GM12878 (cell line): ENCODE data around the gene SLC51A. TPM values are rescaled to one million over a fixed set of nuclear protein-coding genes. Genes with fewer than 3 reads are reported as not detected.

Experiments used
- ATAC-seq: fragments of 200-7000 bp; cut with Tn5 transposase; 3 replicates; pipeline ENCODE4 v1.9.1; 2020; ENCODE audit warnings: mild to moderate bottlenecking, moderate library complexity
- BruUV-seq: library from RNA; stranded (reverse); fragments of 400-500 nt; replicated peaks from 2 replicates; lab custom pipeline; 2021; lab: Mats Ljungman, UMichigan
- CTCF ChIA-PET: fragments of 300-600 bp; sonication (Branson Sonifier 250); formaldehyde crosslinking; extraction: SDS; loops from one replicate; lab custom pipeline; 2021; ENCODE audit warnings: inconsistent platforms; lab: Yijun Ruan, JAX
- POLR2A ChIA-PET: fragments of 350-600 bp; formaldehyde crosslinking; extraction: SDS; loops from one replicate; lab custom pipeline; 2021; ENCODE audit warnings: inconsistent platforms; lab: Charles Lee
- RAD21 ChIA-PET: fragments of 300-600 bp; sonication (Branson Sonifier 250); formaldehyde crosslinking; loops from one replicate; lab custom pipeline; 2023; ENCODE audit warnings: antibody characterized with exemption; ENCODE audit not compliant: unreplicated experiment; lab: Charles Lee
- SMC1A ChIA-PET: fragments of 300-600 bp; sonication (Branson Sonifier 250); formaldehyde crosslinking; loops from one replicate; lab custom pipeline; 2023; ENCODE audit not compliant: unreplicated experiment, uncharacterized antibody; lab: Charles Lee
- DNase-seq: peaks from one replicate; pipeline ENCODE4 v3.0.0-alpha.2; 2011; ENCODE audit warnings: low read depth, low spot score
- FAIRE-seq: peaks from 3 replicates; lab custom pipeline; 2011; peaks lifted over from hg19 to GRCh38; lab: Jason Lieb, UNC
- H2AFZ ChIP-seq: 2 replicates; pipeline ENCODE4 v1.6.0; 2011; ENCODE audit warnings: low read depth, low read length, control low read depth; ENCODE audit not compliant: control insufficient read depth
- H3K27ac ChIP-seq: 2 replicates; pipeline ENCODE4 v1.5.1; 2011; ENCODE audit warnings: control low read depth; ENCODE audit not compliant: control insufficient read depth, insufficient read depth
- H3K27me3 ChIP-seq, 2 experiments: replicated peaks in 1 of 2; 2 replicates each; pipeline versions ENCODE4 v1.6.0 to v1.6.1; 2011; ENCODE audit warnings: low read length in 1 of 2; ENCODE audit not compliant: control insufficient read depth in 2 of 2, insufficient read depth in 2 of 2
- H3K36me3 ChIP-seq, 2 experiments: 2 replicates each; pipeline ENCODE4 v1.5.1; 2011; ENCODE audit warnings: low read length in 1 of 2; ENCODE audit not compliant: control insufficient read depth in 2 of 2, insufficient read depth in 2 of 2
- H3K4me1 ChIP-seq: 2 replicates; pipeline ENCODE4 v1.6.1; 2011; ENCODE audit warnings: mild to moderate bottlenecking, low read length, moderate library complexity, mixed read lengths; ENCODE audit not compliant: control insufficient read depth, insufficient read depth
- H3K4me2 ChIP-seq: 2 replicates; pipeline ENCODE4 v1.6.0; 2011; ENCODE audit warnings: control low read depth; ENCODE audit not compliant: control insufficient read depth, insufficient read depth
- H3K4me3 ChIP-seq: fragments of 200-600 bp; sonication (generic); 2 replicates; pipeline ENCODE4 v1.5.1; 2016
- H3K79me2 ChIP-seq: 2 replicates; pipeline ENCODE4 v1.6.0; 2011; ENCODE audit warnings: low read length; ENCODE audit not compliant: control insufficient read depth, insufficient read depth
- H3K9ac ChIP-seq: 2 replicates; pipeline ENCODE4 v1.8.0; 2011; ENCODE audit warnings: low read length, control low read depth, mixed read lengths; ENCODE audit not compliant: control insufficient read depth, insufficient read depth
- H3K9me3 ChIP-seq: replicated peaks from 3 replicates; pipeline ENCODE4 v1.5.1; 2011; ENCODE audit warnings: mild to moderate bottlenecking, low read length; ENCODE audit not compliant: control insufficient read depth, insufficient read depth
- H4K20me1 ChIP-seq: 2 replicates; pipeline ENCODE4 v1.6.0; 2011; ENCODE audit not compliant: control insufficient read depth, insufficient read depth
- ATF7 ChIP-seq: fragments of 450-650 bp; IDR thresholded peaks from 2 replicates; pipeline ENCODE4 v1.6.1; 2016; ENCODE audit warnings: low read depth, mild to moderate bottlenecking
- CBFB ChIP-seq: IDR thresholded peaks from 2 replicates; pipeline ENCODE4 v1.6.1; 2016; ENCODE audit warnings: antibody characterized with exemption, low read depth
- CBX3 ChIP-seq: fragments of 200-600 bp; sonication (generic); IDR thresholded peaks from 2 replicates; pipeline ENCODE4 v1.6.1; 2016; ENCODE audit warnings: low read depth, borderline replicate concordance
- CEBPZ ChIP-seq: fragments of 150-350 bp; IDR thresholded peaks from 2 replicates; pipeline ENCODE4 v1.6.1; 2016; ENCODE audit warnings: low read depth, low read length
- FOXM1 ChIP-seq: IDR thresholded peaks from 2 replicates; pipeline ENCODE4 v1.6.1; 2012; ENCODE audit warnings: low read depth, mild to moderate bottlenecking, inconsistent platforms, low read length, moderate library complexity
- HSF1 ChIP-seq: fragments of 150-350 bp; IDR thresholded peaks from 2 replicates; pipeline ENCODE4 v1.6.1; 2014; ENCODE audit warnings: mild to moderate bottlenecking, low read depth, low read length
- IKZF1 ChIP-seq: fragments of 450-650 bp; conservative IDR thresholded peaks from 2 replicates; pipeline ENCODE4 v1.6.1; 2017; ENCODE audit warnings: antibody characterized with exemption, mild to moderate bottlenecking
- IRF5 ChIP-seq: fragments of 450-650 bp; IDR thresholded peaks from 2 replicates; pipeline ENCODE4 v1.6.1; 2017; ENCODE audit warnings: borderline replicate concordance
- KDM1A ChIP-seq: fragments of 200-600 bp; sonication (generic); IDR thresholded peaks from 2 replicates; pipeline ENCODE4 v1.6.1; 2016; ENCODE audit warnings: borderline replicate concordance
- KLF5 ChIP-seq: fragments of 450-650 bp; IDR thresholded peaks from 2 replicates; pipeline ENCODE4 v1.6.1; 2014; ENCODE audit warnings: mild to moderate bottlenecking; ENCODE audit not compliant: partially characterized antibody
- MAX ChIP-seq: IDR thresholded peaks from 2 replicates; pipeline ENCODE4 v1.6.1; 2012; ENCODE audit warnings: low read depth, low read length, improper control_type of control experiment
- PML ChIP-seq: IDR thresholded peaks from 2 replicates; pipeline ENCODE4 v1.6.1; 2012; ENCODE audit warnings: low read length, inconsistent platforms
- POLR2AphosphoS2 ChIP-seq: IDR thresholded peaks from 2 replicates; pipeline ENCODE4 v1.6.1; 2011; ENCODE audit warnings: low read depth, mild to moderate bottlenecking, low read length, improper control_type of control experiment, moderate library complexity
- SREBF1 ChIP-seq: IDR thresholded peaks from 2 replicates; pipeline ENCODE4 v1.6.1; 2012; ENCODE audit warnings: mild to moderate bottlenecking, low read length
- STAT3 ChIP-seq: IDR thresholded peaks from 2 replicates; pipeline ENCODE4 v1.6.1; 2011; ENCODE audit warnings: low read depth, low read length, improper control_type of control experiment
- TARDBP ChIP-seq: IDR thresholded peaks from 2 replicates; pipeline ENCODE4 v1.6.1; 2016; ENCODE audit warnings: borderline replicate concordance
- TBL1XR1 ChIP-seq: IDR thresholded peaks from 2 replicates; pipeline ENCODE4 v1.6.1; 2012; ENCODE audit warnings: low read depth, low read length, improper control_type of control experiment
- TCF12 ChIP-seq: IDR thresholded peaks from 2 replicates; pipeline ENCODE4 v1.6.1; 2011; ENCODE audit warnings: low read depth, mild to moderate bottlenecking, low read length
- TCF3 ChIP-seq: IDR thresholded peaks from 2 replicates; pipeline ENCODE4 v1.6.1; 2012; ENCODE audit warnings: low read depth, mild to moderate bottlenecking, low read length, borderline replicate concordance; ENCODE audit not compliant: insufficient read depth
- ZSCAN29 ChIP-seq: fragments of 450-650 bp; IDR thresholded peaks from 2 replicates; pipeline ENCODE4 v1.6.1; 2017; ENCODE audit warnings: mild to moderate bottlenecking, moderate library complexity
- WGBS: methylation state at CpG from one replicate; pipeline ENCODE4 v1.1.6; 2016; ENCODE audit warnings: low lambda C conversion rate; ENCODE audit not compliant: insufficient replicate concordance, insufficient coverage; ENCODE audit errors: missing lambda C conversion rate; 5-methylcytosine and 5-hydroxymethylcytosine counted together
- in situ Hi-C: fragments of 300-500 bp; cut with MboI; formaldehyde crosslinking; loops from 9 replicates; pipeline ENCODE4 v1.14.3; 2018; ENCODE audit warnings: mixed read lengths
- intact Hi-C: fragments of 100-400 bp; cut with micrococcal nuclease; formaldehyde crosslinking; loops from one replicate; pipeline ENCODE4 v1.14.2; 2022; ENCODE audit not compliant: unreplicated experiment
- polyA plus RNA-seq, 11 experiments: library from polyadenylated mRNA; depleted of rRNA in 4 of 11; unstranded in 6 of 11; stranded (reverse) in 5 of 11; fragments of >200 nt; fragmentation: Nextera tagmentation in 4 of 11; fragmentation: Illumina TruSeq in 1 of 11; extraction: Ambion mirVana in 4 of 11; extraction: Trizol in 1 of 11; gene quantifications; 1 replicate in 1 of 11; 2 replicates in 10 of 11; pipeline versions ENCODE4 v1.2.1 to v1.2.3, GENCODE V29; 2011 to 2016; ENCODE audit warnings: inconsistent platforms in 2 of 11, missing spikeins in 2 of 11, low read depth in 1 of 11
- total RNA-seq, 4 experiments: library from RNA; depleted of rRNA in 3 of 4; stranded (reverse); fragments of >200 nt in 3 of 4; fragmentation: Illumina TruSeq in 1 of 4; extraction: Trizol in 1 of 4; gene quantifications; 2 replicates each; pipeline versions ENCODE4 v1.2.1 to v1.2.3, GENCODE V29; 2013 to 2021

SLC51A gene
- total and polyA plus RNA-seq, 10 of the 15 experiments (the other 5 are each of a cell fraction or from before 2014, with no cell fraction given): 0.99 to 3.9 (median 2.2) TPM; not detected in 6

GRCh38 chr3:196168808-196169391 lies 47.4 kb upstream of the SLC51A start:
- WGBS: 83% methylated on average over 6 of the region's 6 CpGs

More at GRCh38 chr3:196168808-196169391, 47.4 kb upstream of the SLC51A start:
- Histone ChIP-seq H3K36me3 (no peaks in the 10 kb centered on the region), H3K4me2 (no peak overlapping the region), H3K9me3 (no peaks in the 10 kb centered on the region), H3K4me3 (no peak overlapping the region), H3K4me1 (no peaks in the 10 kb centered on the region), H4K20me1 (no peaks in the 10 kb centered on the region), H3K9ac (no peak overlapping the region), H3K27ac (no peak overlapping the region), H2AFZ (no peak overlapping the region), H3K27me3 (no peaks in the 10 kb centered on the region), H3K79me2 (no peaks in the 10 kb centered on the region)
- ChIA-PET POLR2A (interaction anchor here (1.2 kb wide), 1 partner anchor 10 kb away, joined by 4 read pairs; no protein-coding TSS in a partner anchor), RAD21 (no interaction called here), SMC1A (interaction anchor here (0.9 kb wide), 1 partner anchor 12 kb away, joined by 3 read pairs; no protein-coding TSS in a partner anchor), CTCF (no interaction called here)
- DNase-seq (no peak), FAIRE-seq (no peak), ATAC-seq (no peak)
- TF ChIP-seq ATF7 (no peak), TBL1XR1 (no peak), TCF3 (no peak), ZSCAN29 (no peak), SREBF1 (no peak), KLF5 (no peak), TCF12 (no peak), TARDBP (no peak), MAX (no peak), IRF5 (no peak), IKZF1 (no peak), KDM1A (no peak), FOXM1 (no peak), CEBPZ (no peak), STAT3 (no peak), CBX3 (no peak), POLR2AphosphoS2 (no peak), CBFB (no peak), HSF1 (no peak), PML (no peak)
- in situ Hi-C loops (no loop called here), intact Hi-C loops (no loop called here)
- no TSS peak for BruUV-seq
